HEK293 (cell line): ENCODE measurements around the gene BAX.

Experiments
- CTCF ChIA-PET: fragments of 350-600 bp; formaldehyde crosslinking; extraction: SDS; loops from one replicate; lab custom pipeline; 2021; ENCODE audit warnings: antibody characterized with exemption; lab: Yijun Ruan, JAX
- POLR2A ChIA-PET: fragments of 300-600 bp; formaldehyde crosslinking; extraction: SDS; loops from one replicate; lab custom pipeline; 2020; ENCODE audit warnings: antibody characterized with exemption, inconsistent platforms; lab: Yijun Ruan, JAX
- H3K27ac ChIP-seq: fragments of 200-500 bp; sonication (Bioruptor generic); 2 replicates; pipeline ENCODE4 v1.5.1; 2014; ENCODE audit warnings: low read depth, low read length, control low read depth, inconsistent platforms; ENCODE audit errors: extremely low read depth
- H3K36me3 ChIP-seq, 2 experiments: fragments of 200-500 bp in 1 of 2; sonication (Bioruptor generic) in 1 of 2; 1 replicate in 1 of 2; 2 replicates in 1 of 2; pipeline ENCODE4 v1.5.1; 2014 to 2017; ENCODE audit warnings: inconsistent platforms in 2 of 2, low read length in 2 of 2; ENCODE audit not compliant: control insufficient read depth in 2 of 2, insufficient read depth in 1 of 2
- H3K4me1 ChIP-seq: fragments of 200-500 bp; sonication (Bioruptor generic); 2 replicates; pipeline ENCODE4 v1.5.1; 2014; ENCODE audit warnings: mild to moderate bottlenecking, low read length, inconsistent platforms; ENCODE audit not compliant: control insufficient read depth, insufficient read depth
- H3K4me3 ChIP-seq: 2 replicates; pipeline ENCODE4 v1.5.1; 2011; ENCODE audit warnings: low read depth, mild to moderate bottlenecking, control low read depth, low read length, moderate library complexity
- H3K9me3 ChIP-seq: fragments of 200-500 bp; sonication (Bioruptor generic); 2 replicates; pipeline ENCODE4 v1.5.1; 2014; ENCODE audit warnings: low read depth, low read length, inconsistent platforms; ENCODE audit not compliant: control insufficient read depth, insufficient read depth
- FEZF1 ChIP-seq: fragments of 450-650 bp; formaldehyde crosslinking; IDR thresholded peaks from 2 replicates; pipeline ENCODE4 v1.5.1; 2016; ENCODE audit warnings: missing biosample characterization, missing genetic modification characterization
- KLF10 ChIP-seq: fragments of 450-650 bp; IDR thresholded peaks from 2 replicates; pipeline ENCODE4 v1.5.1; 2018; ENCODE audit warnings: missing biosample characterization, mild to moderate bottlenecking, missing genetic modification characterization
- ZEB2 ChIP-seq: fragments of 450-650 bp; formaldehyde crosslinking; IDR thresholded peaks from 2 replicates; pipeline ENCODE4 v1.5.1; 2016; ENCODE audit warnings: missing biosample characterization, missing genetic modification characterization
- ZNF112 ChIP-seq: fragments of 450-650 bp; formaldehyde crosslinking; IDR thresholded peaks from 2 replicates; pipeline ENCODE4 v1.5.0; 2017; ENCODE audit warnings: missing biosample characterization, missing genetic modification characterization
- ZNF184 ChIP-seq: fragments of 450-650 bp; IDR thresholded peaks from 2 replicates; pipeline ENCODE4 v1.5.1; 2018; ENCODE audit warnings: missing biosample characterization, mild to moderate bottlenecking, missing genetic modification characterization
- ZNF2 ChIP-seq: fragments of 450-650 bp; formaldehyde crosslinking; IDR thresholded peaks from 2 replicates; pipeline ENCODE4 v1.5.1; 2016; ENCODE audit warnings: missing biosample characterization, missing genetic modification characterization
- ZNF311 ChIP-seq: fragments of 450-650 bp; formaldehyde crosslinking; IDR thresholded peaks from 2 replicates; pipeline ENCODE4 v1.5.1; 2017; ENCODE audit warnings: missing biosample characterization, missing genetic modification characterization, borderline replicate concordance
- ZNF354C ChIP-seq: fragments of 450-650 bp; formaldehyde crosslinking; IDR thresholded peaks from 2 replicates; pipeline ENCODE4 v1.5.1; 2016; ENCODE audit warnings: missing biosample characterization, missing genetic modification characterization, low read depth, borderline replicate concordance
- ZNF366 ChIP-seq: fragments of 450-650 bp; formaldehyde crosslinking; conservative IDR thresholded peaks from 2 replicates; pipeline ENCODE4 v1.5.1; 2016; ENCODE audit warnings: missing biosample characterization, missing genetic modification characterization
- ZNF521 ChIP-seq: fragments of 450-650 bp; formaldehyde crosslinking; IDR thresholded peaks from 2 replicates; pipeline ENCODE4 v1.5.1; 2017; ENCODE audit warnings: missing biosample characterization, mild to moderate bottlenecking, missing genetic modification characterization
- ZNF549 ChIP-seq: fragments of 450-650 bp; IDR thresholded peaks from 2 replicates; pipeline ENCODE4 v1.5.1; 2018; ENCODE audit warnings: missing biosample characterization, missing genetic modification characterization, mild to moderate bottlenecking, inconsistent platforms, moderate library complexity
- ZNF560 ChIP-seq: fragments of 450-650 bp; formaldehyde crosslinking; IDR thresholded peaks from 2 replicates; pipeline ENCODE4 v1.5.1; 2017; ENCODE audit warnings: missing biosample characterization, missing genetic modification characterization, borderline replicate concordance
- ZNF664 ChIP-seq: fragments of 450-650 bp; formaldehyde crosslinking; IDR thresholded peaks from 2 replicates; pipeline ENCODE4 v1.5.1; 2016; ENCODE audit warnings: missing biosample characterization, missing genetic modification characterization
- ZNF707 ChIP-seq: fragments of 450-650 bp; formaldehyde crosslinking; IDR thresholded peaks from 2 replicates; pipeline ENCODE4 v1.5.1; 2016; ENCODE audit warnings: missing biosample characterization, missing genetic modification characterization
- ZNF76 ChIP-seq: fragments of 450-650 bp; formaldehyde crosslinking; IDR thresholded peaks from 2 replicates; pipeline ENCODE4; 2016; ENCODE audit warnings: low read depth, missing biosample characterization, missing genetic modification characterization, borderline replicate concordance
- ZNF777 ChIP-seq: fragments of 450-650 bp; formaldehyde crosslinking; IDR thresholded peaks from 2 replicates; pipeline ENCODE4 v1.5.1; 2017; ENCODE audit warnings: missing biosample characterization, missing genetic modification characterization, borderline replicate concordance
- ZNF837 ChIP-seq: fragments of 450-650 bp; formaldehyde crosslinking; IDR thresholded peaks from 2 replicates; pipeline ENCODE4 v1.5.1; 2016; ENCODE audit warnings: missing biosample characterization, missing genetic modification characterization
- ZSCAN23 ChIP-seq: fragments of 450-650 bp; formaldehyde crosslinking; IDR thresholded peaks from 2 replicates; pipeline ENCODE4 v1.5.1; 2016; ENCODE audit warnings: missing biosample characterization, missing genetic modification characterization
- TF ChIP-seq, protein P1 (sequence below): fragments of 450-650 bp; formaldehyde crosslinking; IDR thresholded peaks from 2 replicates; pipeline ENCODE4 v1.5.1; 2016; ENCODE audit warnings: missing biosample characterization, missing genetic modification characterization
- TF ChIP-seq, protein P2 (sequence below): fragments of 450-650 bp; formaldehyde crosslinking; IDR thresholded peaks from 2 replicates; pipeline ENCODE4 v1.5.1; 2016; ENCODE audit warnings: missing biosample characterization, missing genetic modification characterization
- TF ChIP-seq, protein P3 (sequence below): fragments of 450-650 bp; formaldehyde crosslinking; IDR thresholded peaks from 2 replicates; pipeline ENCODE4 v1.5.1; 2016; ENCODE audit warnings: missing biosample characterization, missing genetic modification characterization
- TF ChIP-seq, protein P4 (sequence below): fragments of 450-650 bp; formaldehyde crosslinking; IDR thresholded peaks from 2 replicates; pipeline ENCODE4 v1.5.1; 2017; ENCODE audit warnings: missing biosample characterization, mild to moderate bottlenecking, missing genetic modification characterization, moderate library complexity

The BAX gene

DNA sequence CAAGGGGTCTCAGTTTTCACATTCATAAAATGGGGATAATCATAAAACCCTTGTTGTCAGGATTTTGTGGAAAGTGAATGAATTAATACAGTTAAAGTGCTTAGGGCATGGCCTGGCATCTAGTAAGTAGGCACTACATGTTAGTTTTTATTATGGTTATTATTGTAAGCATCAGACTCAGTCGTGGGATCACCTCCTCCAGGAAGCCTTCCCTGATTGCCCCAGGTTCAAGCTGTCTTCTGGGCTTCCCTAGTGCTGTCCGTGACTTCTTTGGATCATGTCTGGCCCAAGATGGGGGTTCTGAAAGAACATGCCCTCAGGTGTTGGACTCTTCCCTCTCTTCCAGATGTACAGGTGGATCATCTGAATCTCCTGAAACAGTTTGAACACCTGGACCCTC lies 43.9 kb upstream of the BAX start:
- ChIA-PET POLR2A (interaction anchor here (0.7 kb wide), 1 partner anchor 12 kb away, joined by 4 read pairs; the partner anchor contains the start of gene TULP2), CTCF (no interaction called here)
- H3K36me3 ChIP-seq = peaks cover 67 to 71% of the 10 kb centered on the region in 2 experiments
- H3K4me3 ChIP-seq = no peak overlapping the region
- H3K9me3 ChIP-seq = no peaks in the 10 kb centered on the region
- no peaks in the 10 kb centered on the region for H3K4me1 ChIP-seq
- H3K27ac ChIP-seq = no peak overlapping the region
- TF ChIP-seq ZNF777 (tag by site-specific recombination) = no peak
- no peak for TF ChIP-seq ZNF366 (tag by site-specific recombination)
- TF ChIP-seq, protein P1, sequence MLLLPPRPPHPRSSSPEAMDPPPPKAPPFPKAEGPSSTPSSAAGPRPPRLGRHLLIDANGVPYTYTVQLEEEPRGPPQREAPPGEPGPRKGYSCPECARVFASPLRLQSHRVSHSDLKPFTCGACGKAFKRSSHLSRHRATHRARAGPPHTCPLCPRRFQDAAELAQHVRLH (tag by site-specific recombination) = peak; percentile 54
- TF ChIP-seq, protein P2, sequence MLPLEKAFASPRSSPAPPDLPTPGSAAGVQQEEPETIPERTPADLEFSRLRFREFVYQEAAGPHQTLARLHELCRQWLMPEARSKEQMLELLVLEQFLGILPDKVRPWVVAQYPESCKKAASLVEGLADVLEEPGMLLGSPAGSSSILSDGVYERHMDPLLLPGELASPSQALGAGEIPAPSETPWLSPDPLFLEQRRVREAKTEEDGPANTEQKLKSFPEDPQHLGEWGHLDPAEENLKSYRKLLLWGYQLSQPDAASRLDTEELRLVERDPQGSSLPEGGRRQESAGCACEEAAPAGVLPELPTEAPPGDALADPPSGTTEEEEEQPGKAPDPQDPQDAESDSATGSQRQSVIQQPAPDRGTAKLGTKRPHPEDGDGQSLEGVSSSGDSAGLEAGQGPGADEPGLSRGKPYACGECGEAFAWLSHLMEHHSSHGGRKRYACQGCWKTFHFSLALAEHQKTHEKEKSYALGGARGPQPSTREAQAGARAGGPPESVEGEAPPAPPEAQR (tag by site-specific recombination) = no peak
- no peak for TF ChIP-seq ZNF664
- TF ChIP-seq KLF10 (tag by site-specific recombination) = no peak

DNA sequence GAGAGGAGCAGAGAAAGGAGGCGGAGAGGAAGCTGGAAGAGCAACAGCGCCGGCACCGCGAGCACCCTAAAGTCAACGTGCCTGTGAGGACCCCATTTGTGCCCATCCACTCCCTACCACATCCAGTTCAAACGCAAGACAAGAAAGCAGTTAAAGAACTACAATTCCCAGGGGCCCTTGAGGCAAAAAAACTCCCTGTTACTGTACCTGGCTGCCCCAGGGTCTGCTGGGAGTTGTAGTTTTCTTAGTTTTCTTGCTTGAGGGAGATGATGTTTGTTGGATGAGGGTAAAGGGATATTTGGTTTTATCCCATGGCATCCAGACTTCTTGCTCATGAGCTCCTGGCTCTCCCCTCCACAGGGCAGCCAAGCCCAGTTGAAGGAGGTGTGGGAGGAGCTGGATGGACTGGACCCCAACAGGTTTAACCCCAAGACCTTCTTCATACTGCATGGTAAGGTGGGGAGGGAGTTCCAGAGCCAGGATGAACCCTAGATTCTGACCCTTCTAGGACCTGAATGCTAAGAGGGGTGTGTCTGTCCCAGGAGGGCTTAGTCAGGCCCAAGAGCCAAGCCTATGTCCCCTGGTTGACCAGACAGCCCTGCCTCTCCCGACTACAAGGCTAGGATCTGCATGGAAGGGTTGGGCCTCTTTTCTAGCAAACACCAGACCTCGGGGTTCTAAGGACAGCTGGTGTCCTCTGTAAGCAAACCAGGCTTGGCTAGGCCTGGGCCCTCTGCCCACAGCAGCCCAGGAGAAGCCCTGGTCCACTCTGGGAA lies 41.4 kb upstream of the BAX start:
- no peaks in the 10 kb centered on the region for H3K4me1 ChIP-seq
- peaks cover 59 to 65% of the 10 kb centered on the region in 2 experiments for H3K36me3 ChIP-seq
- POLR2A ChIA-PET = interaction anchor here (0.6 to 0.9 kb wide), 4 partner anchors 11 to 43 kb away, joined by 3 to 5 read pairs (median 3); partner anchors contain the start of gene DHDH
- no peak for TF ChIP-seq ZNF549 (tag by site-specific recombination)
- no peak for TF ChIP-seq ZNF354C
- TF ChIP-seq ZNF76 (tag by site-specific recombination) = peak; percentile 96
- no peaks in the 10 kb centered on the region for H3K9me3 ChIP-seq
- H3K4me3 ChIP-seq = no peak overlapping the region
- H3K27ac ChIP-seq = no peak overlapping the region
- CTCF ChIA-PET = no interaction called here

DNA sequence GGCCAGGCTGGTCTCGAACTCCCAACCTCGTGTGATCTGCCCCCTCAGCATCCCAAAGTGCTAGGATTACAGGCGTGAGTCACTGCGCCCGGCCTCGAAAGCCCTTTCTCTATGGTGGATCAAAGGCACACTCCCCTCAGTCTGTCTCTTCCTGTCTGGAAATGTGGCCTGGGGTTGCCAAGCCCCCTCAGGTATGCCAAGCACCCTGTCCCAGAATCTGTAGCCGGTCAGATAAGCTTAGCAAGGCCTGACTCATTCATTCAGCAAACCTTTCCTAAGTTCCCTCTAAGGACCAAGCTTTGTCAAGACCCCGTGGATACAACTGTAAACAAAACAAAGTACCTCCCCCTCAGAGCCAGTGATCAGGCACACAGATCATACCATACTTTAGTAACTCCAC lies 40.5 kb upstream of the BAX start:
- CTCF ChIA-PET = interaction anchor here (0.6 kb wide), 2 partner anchors 67 to 119 kb away, joined by 3 read pairs; no protein-coding TSS in a partner anchor
- H3K4me3 ChIP-seq = no peak overlapping the region
- no peak overlapping the region for H3K27ac ChIP-seq
- H3K4me1 ChIP-seq = no peaks in the 10 kb centered on the region
- H3K9me3 ChIP-seq = no peaks in the 10 kb centered on the region
- peaks cover 58 to 67% of the 10 kb centered on the region in 2 experiments for H3K36me3 ChIP-seq
- POLR2A ChIA-PET = no interaction called here
- TF ChIP-seq, protein P3, sequence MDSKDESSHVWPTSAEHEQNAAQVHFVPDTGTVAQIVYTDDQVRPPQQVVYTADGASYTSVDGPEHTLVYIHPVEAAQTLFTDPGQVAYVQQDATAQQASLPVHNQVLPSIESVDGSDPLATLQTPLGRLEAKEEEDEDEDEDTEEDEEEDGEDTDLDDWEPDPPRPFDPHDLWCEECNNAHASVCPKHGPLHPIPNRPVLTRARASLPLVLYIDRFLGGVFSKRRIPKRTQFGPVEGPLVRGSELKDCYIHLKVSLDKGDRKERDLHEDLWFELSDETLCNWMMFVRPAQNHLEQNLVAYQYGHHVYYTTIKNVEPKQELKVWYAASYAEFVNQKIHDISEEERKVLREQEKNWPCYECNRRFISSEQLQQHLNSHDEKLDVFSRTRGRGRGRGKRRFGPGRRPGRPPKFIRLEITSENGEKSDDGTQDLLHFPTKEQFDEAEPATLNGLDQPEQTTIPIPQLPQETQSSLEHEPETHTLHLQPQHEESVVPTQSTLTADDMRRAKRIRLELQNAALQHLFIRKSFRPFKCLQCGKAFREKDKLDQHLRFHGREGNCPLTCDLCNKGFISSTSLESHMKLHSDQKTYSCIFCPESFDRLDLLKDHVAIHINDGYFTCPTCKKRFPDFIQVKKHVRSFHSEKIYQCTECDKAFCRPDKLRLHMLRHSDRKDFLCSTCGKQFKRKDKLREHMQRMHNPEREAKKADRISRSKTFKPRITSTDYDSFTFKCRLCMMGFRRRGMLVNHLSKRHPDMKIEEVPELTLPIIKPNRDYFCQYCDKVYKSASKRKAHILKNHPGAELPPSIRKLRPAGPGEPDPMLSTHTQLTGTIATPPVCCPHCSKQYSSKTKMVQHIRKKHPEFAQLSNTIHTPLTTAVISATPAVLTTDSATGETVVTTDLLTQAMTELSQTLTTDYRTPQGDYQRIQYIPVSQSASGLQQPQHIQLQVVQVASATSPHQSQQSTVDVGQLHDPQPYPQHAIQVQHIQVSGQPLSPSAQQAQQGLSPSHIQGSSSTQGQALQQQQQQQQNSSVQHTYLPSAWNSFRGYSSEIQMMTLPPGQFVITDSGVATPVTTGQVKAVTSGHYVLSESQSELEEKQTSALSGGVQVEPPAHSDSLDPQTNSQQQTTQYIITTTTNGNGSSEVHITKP = no peak
- TF ChIP-seq ZEB2 (tag by site-specific recombination) = no peak
- no peak for TF ChIP-seq ZSCAN23 (tag by site-specific recombination)
- no peak for TF ChIP-seq ZNF2 (tag by site-specific recombination)
- no peak for TF ChIP-seq ZNF112 (tag by site-specific recombination)
- no peak for TF ChIP-seq FEZF1 (tag by site-specific recombination)
- no peak for TF ChIP-seq ZNF184 (tag by site-specific recombination)
- TF ChIP-seq, protein P1 (tag by site-specific recombination) = no peak
- TF ChIP-seq ZNF707 (tag by site-specific recombination) = no peak
- no peak for TF ChIP-seq ZNF837
- TF ChIP-seq, protein P4, sequence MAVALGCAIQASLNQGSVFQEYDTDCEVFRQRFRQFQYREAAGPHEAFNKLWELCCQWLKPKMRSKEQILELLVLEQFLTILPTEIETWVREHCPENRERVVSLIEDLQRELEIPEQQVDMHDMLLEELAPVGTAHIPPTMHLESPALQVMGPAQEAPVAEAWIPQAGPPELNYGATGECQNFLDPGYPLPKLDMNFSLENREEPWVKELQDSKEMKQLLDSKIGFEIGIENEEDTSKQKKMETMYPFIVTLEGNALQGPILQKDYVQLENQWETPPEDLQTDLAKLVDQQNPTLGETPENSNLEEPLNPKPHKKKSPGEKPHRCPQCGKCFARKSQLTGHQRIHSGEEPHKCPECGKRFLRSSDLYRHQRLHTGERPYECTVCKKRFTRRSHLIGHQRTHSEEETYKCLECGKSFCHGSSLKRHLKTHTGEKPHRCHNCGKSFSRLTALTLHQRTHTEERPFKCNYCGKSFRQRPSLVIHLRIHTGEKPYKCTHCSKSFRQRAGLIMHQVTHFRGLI (tag by site-specific recombination) = no peak
- no peak for TF ChIP-seq ZNF311
- TF ChIP-seq ZNF521 (tag by site-specific recombination) = no peak
- TF ChIP-seq ZNF560 = no peak
